PFSK-1 (cell line): Measurements from ENCODE around the gene TTYH1.

Experiments
- FOXP2 ChIP-seq: optimal IDR thresholded peaks from 2 replicates; pipeline ENCODE3; 2011; ENCODE audit warnings: borderline replicate concordance, control low read depth, inconsistent platforms; ENCODE audit not compliant: insufficient read depth; ENCODE audit errors: extremely low read length, extremely low read depth
- POLR2AphosphoS5 ChIP-seq: IDR thresholded peaks from 2 replicates; pipeline ENCODE4 v1.6.1; 2012; ENCODE audit warnings: low read depth, mild to moderate bottlenecking, control low read depth, low read length, moderate library complexity
- REST ChIP-seq, 2 experiments: IDR thresholded peaks; 2 replicates each; pipeline versions ENCODE4 v1.6.1 to v1.8.0; 2011 to 2012; ENCODE audit warnings: low read depth in 2 of 2, low read length in 2 of 2, control low read depth in 1 of 2, inconsistent platforms in 1 of 2, mild to moderate bottlenecking in 1 of 2, moderate library complexity in 1 of 2; ENCODE audit not compliant: insufficient read depth in 1 of 2
- SIN3A ChIP-seq: IDR thresholded peaks from 2 replicates; pipeline ENCODE4 v1.6.1; 2012; ENCODE audit warnings: mild to moderate bottlenecking, low read length, moderate library complexity, borderline replicate concordance; ENCODE audit not compliant: insufficient read depth
- TAF1 ChIP-seq: IDR thresholded peaks from 2 replicates; pipeline ENCODE4 v1.6.1; 2012; ENCODE audit warnings: low read length, control low read depth, borderline replicate concordance; ENCODE audit not compliant: insufficient read depth

- TF ChIP-seq POLR2AphosphoS5 (no peak), REST (IDR thresholded peaks at IDR 0.05; ENCODE audit: insufficient read depth in 1 of 2, low read depth in 2 of 2, low read length in 2 of 2) (no peak), TAF1 (0 out of 2 replicates have a peak, but pooled peaks have one; percentile 16), FOXP2 (no peak), SIN3A (peak; percentile 39; the same call in 1 of the 2 replicates)
Observed at GRCh38 chr19:54473071-54473891, 58.0 kb downstream of the TTYH1 start, which contains the start of gene CDC42EP5.
